IMR-90 (cell line): Measurements from ENCODE around the gene MAT2A.

Experiments
- BHLHE40 ChIP-seq: fragments of 150-350 bp; IDR thresholded peaks from 2 replicates; pipeline ENCODE4 v1.6.1; 2016; ENCODE audit warnings: mild to moderate bottlenecking, low read depth, low read length
- CEBPB ChIP-seq: IDR thresholded peaks from 2 replicates; pipeline ENCODE4 v1.6.1; 2012; ENCODE audit warnings: low read depth, low read length, improper control_type of control experiment
- CHD1 ChIP-seq: IDR thresholded peaks from 2 replicates; pipeline ENCODE4 v1.6.1; 2012; ENCODE audit warnings: low read depth, low read length, improper control_type of control experiment
- MAFK ChIP-seq: IDR thresholded peaks from 2 replicates; pipeline ENCODE4 v1.6.1; 2012; ENCODE audit warnings: low read depth, low read length, improper control_type of control experiment
- MAZ ChIP-seq: IDR thresholded peaks from 2 replicates; pipeline ENCODE4 v1.6.1; 2012; ENCODE audit warnings: low read depth, mild to moderate bottlenecking, low read length, improper control_type of control experiment, moderate library complexity, borderline replicate concordance
- MXI1 ChIP-seq: IDR thresholded peaks from 2 replicates; pipeline ENCODE4 v1.6.1; 2012; ENCODE audit warnings: low read depth, mild to moderate bottlenecking, low read length, moderate library complexity, borderline replicate concordance
- POLR2A ChIP-seq: IDR thresholded peaks from 2 replicates; pipeline ENCODE4 v1.6.1; 2012; ENCODE audit warnings: mild to moderate bottlenecking, low read depth, low read length
- RAD21 ChIP-seq: IDR thresholded peaks from 2 replicates; pipeline ENCODE4 v1.6.1; 2012; ENCODE audit warnings: low read length, improper control_type of control experiment
- RCOR1 ChIP-seq: IDR thresholded peaks from 2 replicates; pipeline ENCODE4 v1.6.1; 2012; ENCODE audit warnings: mild to moderate bottlenecking, low read length, improper control_type of control experiment; ENCODE audit not compliant: insufficient replicate concordance
- RFX5 ChIP-seq: IDR thresholded peaks from 2 replicates; pipeline ENCODE4 v1.8.0; 2012; ENCODE audit warnings: low read depth, mild to moderate bottlenecking, low read length, moderate library complexity
- TF ChIP-seq, protein P1 (sequence below): conservative IDR thresholded peaks from 2 replicates; pipeline ENCODE4 v1.5.1; 2012; ENCODE audit warnings: mild to moderate bottlenecking, low read depth, low read length, improper control_type of control experiment
- TF ChIP-seq, protein P2 (sequence below): fragments of 150-350 bp; IDR thresholded peaks from 2 replicates; pipeline ENCODE4 v1.6.1; 2017; ENCODE audit warnings: mild to moderate bottlenecking, antibody characterized with exemption, low read length, low read depth

DNA sequence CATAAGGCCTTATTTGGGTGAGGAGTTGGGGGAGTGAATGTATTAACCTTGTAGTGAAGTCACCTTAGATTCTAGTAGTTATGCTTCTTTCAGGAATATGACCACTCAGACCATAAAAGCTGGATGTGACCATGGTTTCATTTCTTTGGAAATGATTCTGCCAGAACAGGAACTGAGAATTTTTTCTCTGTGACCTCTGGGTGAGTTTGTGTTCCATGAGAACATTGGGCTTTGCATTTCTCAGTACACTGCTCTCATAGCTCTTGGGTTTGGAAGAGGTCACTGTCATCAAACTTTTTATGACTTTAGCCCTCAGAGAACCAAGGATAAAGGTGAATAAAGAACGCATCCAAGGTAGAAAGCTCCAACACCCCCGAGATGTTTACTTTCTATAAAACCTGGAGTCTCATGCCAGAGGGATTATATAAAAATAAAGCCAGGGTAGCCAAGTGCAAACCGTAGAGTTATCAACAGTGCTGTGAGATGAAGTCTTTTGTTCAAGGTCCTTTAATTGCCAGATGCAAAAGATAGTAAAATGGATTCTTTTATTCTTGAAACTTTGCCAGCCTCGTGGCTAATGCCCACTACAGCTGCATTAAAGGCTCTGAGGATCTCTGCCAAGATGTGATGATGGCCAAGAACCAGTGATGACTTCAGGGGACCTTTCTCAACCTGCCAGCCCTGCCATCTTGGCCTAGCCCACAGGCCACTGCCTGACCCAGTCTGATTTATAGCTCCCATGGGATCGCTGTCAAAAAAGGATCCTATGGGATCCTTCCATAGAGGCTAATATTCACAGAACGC is 27.8 kb upstream of the MAT2A start:
- TF ChIP-seq, protein P1, sequence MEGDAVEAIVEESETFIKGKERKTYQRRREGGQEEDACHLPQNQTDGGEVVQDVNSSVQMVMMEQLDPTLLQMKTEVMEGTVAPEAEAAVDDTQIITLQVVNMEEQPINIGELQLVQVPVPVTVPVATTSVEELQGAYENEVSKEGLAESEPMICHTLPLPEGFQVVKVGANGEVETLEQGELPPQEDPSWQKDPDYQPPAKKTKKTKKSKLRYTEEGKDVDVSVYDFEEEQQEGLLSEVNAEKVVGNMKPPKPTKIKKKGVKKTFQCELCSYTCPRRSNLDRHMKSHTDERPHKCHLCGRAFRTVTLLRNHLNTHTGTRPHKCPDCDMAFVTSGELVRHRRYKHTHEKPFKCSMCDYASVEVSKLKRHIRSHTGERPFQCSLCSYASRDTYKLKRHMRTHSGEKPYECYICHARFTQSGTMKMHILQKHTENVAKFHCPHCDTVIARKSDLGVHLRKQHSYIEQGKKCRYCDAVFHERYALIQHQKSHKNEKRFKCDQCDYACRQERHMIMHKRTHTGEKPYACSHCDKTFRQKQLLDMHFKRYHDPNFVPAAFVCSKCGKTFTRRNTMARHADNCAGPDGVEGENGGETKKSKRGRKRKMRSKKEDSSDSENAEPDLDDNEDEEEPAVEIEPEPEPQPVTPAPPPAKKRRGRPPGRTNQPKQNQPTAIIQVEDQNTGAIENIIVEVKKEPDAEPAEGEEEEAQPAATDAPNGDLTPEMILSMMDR: no peak
- no peak for TF ChIP-seq POLR2A
- TF ChIP-seq CHD1: no peak
- TF ChIP-seq MAZ: no peak
- TF ChIP-seq, protein P2, sequence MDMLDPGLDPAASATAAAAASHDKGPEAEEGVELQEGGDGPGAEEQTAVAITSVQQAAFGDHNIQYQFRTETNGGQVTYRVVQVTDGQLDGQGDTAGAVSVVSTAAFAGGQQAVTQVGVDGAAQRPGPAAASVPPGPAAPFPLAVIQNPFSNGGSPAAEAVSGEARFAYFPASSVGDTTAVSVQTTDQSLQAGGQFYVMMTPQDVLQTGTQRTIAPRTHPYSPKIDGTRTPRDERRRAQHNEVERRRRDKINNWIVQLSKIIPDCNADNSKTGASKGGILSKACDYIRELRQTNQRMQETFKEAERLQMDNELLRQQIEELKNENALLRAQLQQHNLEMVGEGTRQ: no peak
- no peak for TF ChIP-seq MAFK
- no peak for TF ChIP-seq RFX5
- TF ChIP-seq RCOR1: no peak
- TF ChIP-seq CEBPB: no peak
- TF ChIP-seq BHLHE40: no peak
- no peak for TF ChIP-seq RAD21
- TF ChIP-seq MXI1: no peak
